K562 (cell line): ENCODE results near the gene PTPRE. TPM values are rescaled to one million over a fixed set of nuclear protein-coding genes. Genes with fewer than 3 reads are reported as not detected.

Source experiments
- ATAC-seq: fragments of 200-7000 bp; cut with Tn5 transposase; 3 replicates; pipeline ENCODE4 v1.9.1; 2020; ENCODE audit warnings: moderate library complexity
- BruUV-seq: library from RNA; stranded (reverse); fragments of 400-500 nt; replicated peaks from 2 replicates; lab custom pipeline; 2021; lab: Mats Ljungman, UMichigan
- CTCF ChIA-PET: fragments of 300-600 bp; formaldehyde crosslinking; extraction: SDS; loops from one replicate; lab custom pipeline; 2021; ENCODE audit warnings: low intra/inter-chr PET ratio; lab: Yijun Ruan, JAX
- POLR2A ChIA-PET: fragments of 300-600, 350-650 bp; sonication (Branson Sonifier 250); formaldehyde crosslinking; extraction: SDS; loops from one replicate; lab custom pipeline; 2021; ENCODE audit warnings: antibody characterized with exemption, inconsistent platforms; lab: Yijun Ruan, JAX
- DNase-seq, 4 experiments: peaks; one replicate each; pipeline versions ENCODE4 v3.0.0 to v3.0.0-alpha.2; 2011 to 2018; ENCODE audit warnings: low spot score in 3 of 4, mixed read lengths in 3 of 4; ENCODE audit errors: extremely low read depth in 1 of 4
- FAIRE-seq: peaks from 2 replicates; lab custom pipeline; 2011; peaks lifted over from hg19 to GRCh38; lab: Jason Lieb, UNC
- H2AFZ ChIP-seq: 2 replicates; pipeline ENCODE4 v1.6.0; 2011; ENCODE audit warnings: low read depth, low read length, control low read depth, inconsistent platforms
- H3K27ac ChIP-seq: fragments of 200-600 bp; 3 replicates; pipeline ENCODE4 v1.8.0; 2011; ENCODE audit warnings: low read depth, mild to moderate bottlenecking, control low read depth, inconsistent platforms, low read length, moderate library complexity, mixed read lengths; ENCODE audit errors: extremely low read depth
- H3K27me3 ChIP-seq, 2 experiments: fragments of 300-600 bp in 1 of 2; 2 replicates in 1 of 2; 3 replicates in 1 of 2; pipeline versions ENCODE4 v1.6.0 to v1.8.0; 2011; ENCODE audit warnings: inconsistent platforms in 2 of 2, low read length in 2 of 2, mild to moderate bottlenecking in 1 of 2, mixed read lengths in 1 of 2, moderate library complexity in 1 of 2; ENCODE audit not compliant: control insufficient read depth in 2 of 2, insufficient read depth in 2 of 2
- H3K36me3 ChIP-seq: fragments of 300-600 bp; 3 replicates; pipeline ENCODE4 v1.8.0; 2011; ENCODE audit warnings: mild to moderate bottlenecking, low read length, inconsistent platforms; ENCODE audit not compliant: control insufficient read depth, insufficient read depth
- H3K4me1 ChIP-seq, 2 experiments: fragments of 200-600 bp in 1 of 2; replicated peaks in 1 of 2; 2 replicates in 1 of 2; 3 replicates in 1 of 2; pipeline versions ENCODE4 v1.5.1 to v1.8.0; 2011; ENCODE audit warnings: inconsistent platforms in 2 of 2, low read length in 2 of 2, mild to moderate bottlenecking in 1 of 2, mixed read lengths in 1 of 2, moderate library complexity in 1 of 2; ENCODE audit not compliant: control insufficient read depth in 2 of 2, insufficient read depth in 2 of 2
- H3K4me2 ChIP-seq: 2 replicates; pipeline ENCODE4 v1.6.1; 2011; ENCODE audit warnings: low read length, control low read depth, inconsistent platforms, mixed read lengths; ENCODE audit not compliant: insufficient read depth
- H3K4me3 ChIP-seq: fragments of 200-600 bp; sonication (generic), shearing (Covaris generic); 2 replicates; pipeline ENCODE4 v1.5.1; 2016; ENCODE audit warnings: control low read depth, inconsistent platforms
- H3K79me2 ChIP-seq: fragments of 200-600 bp; 3 replicates; pipeline ENCODE4 v1.8.0; 2011; ENCODE audit warnings: low read length, inconsistent platforms; ENCODE audit not compliant: control insufficient read depth, insufficient read depth
- H3K9ac ChIP-seq, 2 experiments: 2 replicates each; pipeline versions ENCODE4 v1.6.0 to v1.6.1; 2011; ENCODE audit warnings: low read depth in 2 of 2, low read length in 2 of 2, control low read depth in 1 of 2, inconsistent platforms in 1 of 2, mild to moderate bottlenecking in 1 of 2, mixed read lengths in 1 of 2; ENCODE audit not compliant: insufficient read depth in 1 of 2
- H3K9me1 ChIP-seq: one replicate; pipeline ENCODE4 v1.6.0; 2011; ENCODE audit warnings: inconsistent platforms, mild to moderate bottlenecking, low read length, moderate library complexity; ENCODE audit not compliant: control insufficient read depth, insufficient read depth
- H3K9me3 ChIP-seq: replicated peaks from 2 replicates; pipeline ENCODE4 v1.5.1; 2011; ENCODE audit warnings: low read depth, low read length, inconsistent platforms; ENCODE audit not compliant: control insufficient read depth, insufficient read depth
- H4K20me1 ChIP-seq: replicated peaks from 2 replicates; pipeline ENCODE4 v1.6.1; 2011; ENCODE audit warnings: low read length, inconsistent platforms, mixed read lengths; ENCODE audit not compliant: control insufficient read depth, insufficient read depth
- ETS2 ChIP-seq: IDR thresholded peaks from 2 replicates; pipeline ENCODE4 v1.6.1; 2016; ENCODE audit warnings: borderline replicate concordance, missing genetic modification characterization, mild to moderate bottlenecking, moderate library complexity, missing compliant biosample characterization; ENCODE audit not compliant: poor library complexity, severe bottlenecking
- JUNB ChIP-seq: fragments of 450-650 bp; formaldehyde crosslinking; conservative IDR thresholded peaks from 2 replicates; pipeline ENCODE4 v1.4.0; 2020; ENCODE audit warnings: mild to moderate bottlenecking
- KHSRP ChIP-seq: fragments of 450-650 bp; IDR thresholded peaks from 2 replicates; pipeline ENCODE4 v1.6.1; 2017
- KLF6 ChIP-seq: fragments of 250-450 bp; sonication (Bioruptor Pico); IDR thresholded peaks from 2 replicates; pipeline ENCODE4 v1.4.0; 2020; ENCODE audit warnings: mild to moderate bottlenecking, moderate library complexity, borderline replicate concordance
- PTRF ChIP-seq: fragments of 450-650 bp; IDR thresholded peaks from 2 replicates; pipeline ENCODE4 v1.6.1; 2016; ENCODE audit warnings: mild to moderate bottlenecking, missing genetic modification characterization, missing compliant biosample characterization
- RBM34 ChIP-seq: fragments of 200-400 bp; formaldehyde crosslinking; IDR thresholded peaks from 2 replicates; pipeline ENCODE4 v1.6.1; 2018; ENCODE audit warnings: low read length, borderline replicate concordance; ENCODE audit not compliant: insufficient read depth
- STAT6 ChIP-seq: sonication (generic); formaldehyde crosslinking; IDR thresholded peaks from 2 replicates; pipeline ENCODE4 v1.8.1; 2023; ENCODE audit warnings: mild to moderate bottlenecking, missing genetic modification reagents
- TRIM25 ChIP-seq: fragments of 450-650 bp; IDR thresholded peaks from 2 replicates; pipeline ENCODE4 v1.7.0; 2016; ENCODE audit warnings: borderline replicate concordance
- XRCC4 ChIP-seq: IDR thresholded peaks from one replicate; pipeline ENCODE4 v1.6.1; 2011; ENCODE audit not compliant: insufficient read depth, insufficient read length; ENCODE audit errors: extremely low read depth
- ZC3H4 ChIP-seq: sonication (generic); formaldehyde crosslinking; IDR thresholded peaks from 2 replicates; pipeline ENCODE4 v1.9.0; 2021; ENCODE audit warnings: missing genetic modification reagents, borderline replicate concordance
- ZFP30 ChIP-seq: fragments of 250-450 bp; sonication (Bioruptor Pico); IDR thresholded peaks from 2 replicates; pipeline ENCODE4 v1.8.0; 2022; ENCODE audit warnings: moderate library complexity, mild to moderate bottlenecking, inconsistent platforms, borderline replicate concordance
- ZNF133 ChIP-seq: fragments of 250-450 bp; sonication (Bioruptor Pico); IDR thresholded peaks from 2 replicates; pipeline ENCODE4 v1.4.0; 2020; ENCODE audit warnings: mild to moderate bottlenecking
- ZNF274 ChIP-seq: IDR thresholded peaks from 2 replicates; pipeline ENCODE4 v1.6.1; 2011; ENCODE audit warnings: low read depth, mild to moderate bottlenecking, low read length, moderate library complexity, borderline replicate concordance
- ZNF77 ChIP-seq: fragments of 250-450 bp; sonication (Bioruptor Pico); IDR thresholded peaks from 2 replicates; pipeline ENCODE4 v1.5.0; 2020
- WGBS: fragments of 100-300 bp; shearing (Covaris generic); methylation state at CpG from one replicate; pipeline ENCODE4 v1.1.6; 2016; ENCODE audit warnings: low coverage, mixed read lengths; ENCODE audit not compliant: insufficient coverage; ENCODE audit errors: missing lambda C conversion rate; 5-methylcytosine and 5-hydroxymethylcytosine counted together
- in situ Hi-C: fragments of 300-500 bp; cut with MboI; formaldehyde crosslinking; loops from 4 replicates; pipeline ENCODE4 v1.15.0; 2018; ENCODE audit warnings: inconsistent platforms, mixed read lengths
- intact Hi-C: fragments of 100-400 bp; cut with micrococcal nuclease; formaldehyde crosslinking; loops from 2 replicates; pipeline ENCODE4 v1.14.2; 2022
- polyA plus RNA-seq, 8 experiments: library from polyadenylated mRNA; depleted of rRNA in 4 of 8; stranded (reverse) in 5 of 8; unstranded in 3 of 8; fragments of >200 nt; fragmentation: Nextera tagmentation in 2 of 8; fragmentation: Illumina TruSeq in 1 of 8; extraction: Ambion mirVana in 2 of 8; extraction: Trizol in 1 of 8; gene quantifications; 2 replicates each; pipeline versions ENCODE4 v1.2.1 to v1.2.3, GENCODE V29; 2011 to 2014; ENCODE audit warnings: inconsistent platforms in 1 of 8, missing spikeins in 1 of 8
- total RNA-seq, 7 experiments: library from RNA; depleted of rRNA in 6 of 7; stranded (reverse); fragments of >200 nt in 6 of 7; fragmentation: Illumina TruSeq in 2 of 7; extraction: Trizol in 2 of 7; gene quantifications; 2 replicates each; pipeline versions ENCODE4 v1.2.1 to v1.2.3, GENCODE V29; 2011 to 2021; ENCODE audit warnings: low replicate concordance in 1 of 7

PTPRE gene
- total and polyA plus RNA-seq, 9 of the 15 experiments (the other 6 are each of a cell fraction or from before 2014, with no cell fraction given), result 0.01 to 0.13 (median 0.04) TPM; not detected in 4

GRCh38 chr10:128111696-128112095 is 204.8 kb downstream of the PTPRE start:
- Histone ChIP-seq H3K9me1 (no peaks in the 10 kb centered on the region), H4K20me1 (no peaks in the 10 kb centered on the region; the same call in 1 of the 2 replicates), H3K27me3 (no peaks in the 10 kb centered on the region), H3K79me2 (no peaks in the 10 kb centered on the region; the same call in 1 of the 3 replicates)
- no peak for FAIRE-seq
- 91% methylated on average over 5 of the region's 6 CpGs for WGBS
- POLR2A ChIA-PET, result interaction anchor here (0.6 to 1.7 kb wide), 2 partner anchors 13 to 550 kb away, joined by 3 to 8 read pairs; partner anchors contain the start of gene MKI67
- intact Hi-C loops, result no loop called here
- TF ChIP-seq ZFP30 (CRISPR knock-in tag), result no peak
- TF ChIP-seq KHSRP, result no peak
- TF ChIP-seq ZNF133 (CRISPR knock-in tag), result no peak
- TF ChIP-seq TRIM25, result no peak
- TF ChIP-seq ZNF274, result no peak
- no peak for TF ChIP-seq ZC3H4 (CRISPR knock-in tag)
- TF ChIP-seq ZNF77, result no peak
- no peak for TF ChIP-seq PTRF
- no peak for TF ChIP-seq KLF6 (CRISPR knock-in tag)
- TF ChIP-seq ETS2 (tag), result no peak
- no peak for TF ChIP-seq XRCC4
- TF ChIP-seq JUNB (CRISPR knock-in tag), result no peak
- no peak for TF ChIP-seq STAT6 (CRISPR knock-in tag)
- no peak for TF ChIP-seq RBM34
- TF ChIP-seq, all 486 proteins: peak for 0
- no TSS peak for BruUV-seq
- ATAC-seq (no peak), DNase-seq (no peak)
- H2AFZ ChIP-seq, result no peak overlapping the region
- in situ Hi-C loops, result no loop called here
- no peak overlapping the region for H3K4me3 ChIP-seq
- no peak overlapping the region for H3K9ac ChIP-seq
- H3K36me3 ChIP-seq, result peaks cover 99% of the 10 kb centered on the region
- CTCF ChIA-PET, result no interaction called here
- no peaks in the 10 kb centered on the region for H3K9me3 ChIP-seq
- H3K4me2 ChIP-seq, result no peak overlapping the region
- H3K27ac ChIP-seq, result no peak overlapping the region
- H3K4me1 ChIP-seq, result no peaks in the 10 kb centered on the region
